GM10248 (cell line): ENCODE measurements around the gene MATN4.

Source experiments
- CTCF ChIA-PET: fragments of 300-600 bp; sonication (Branson Sonifier 250); formaldehyde crosslinking; extraction: SDS; loops from one replicate; lab custom pipeline; 2021; ENCODE audit warnings: antibody characterized with exemption; lab: Yijun Ruan, JAX
- POLR2A ChIA-PET: fragments of 350-650 bp; sonication (Branson Sonifier 250); formaldehyde crosslinking; extraction: SDS; loops from one replicate; lab custom pipeline; 2020; ENCODE audit warnings: antibody characterized with exemption; lab: Yijun Ruan, JAX
- DNase-seq: peaks from one replicate; pipeline ENCODE4 v3.0.0; 2012; ENCODE audit errors: extremely low spot score
- CTCF ChIP-seq: IDR thresholded peaks from 2 replicates; pipeline ENCODE4 v1.5.1; 2012; ENCODE audit warnings: mild to moderate bottlenecking, low read depth; ENCODE audit errors: extremely low read depth, missing control alignments, control extremely low read depth

The MATN4 gene

GRCh38 chr20:45341579-45341938 lies 33.5 kb upstream of the MATN4 start:
- DNase-seq = no peak
- no peak for TF ChIP-seq CTCF
- CTCF ChIA-PET = interaction anchor here (0.7 to 1.4 kb wide), 3 partner anchors 9 to 429 kb away, joined by 3 to 5 read pairs (median 4); no protein-coding TSS in a partner anchor
- POLR2A ChIA-PET = no interaction called here

GRCh38 chr20:45340951-45341350 lies 32.9 kb upstream of the MATN4 start:
- TF ChIP-seq CTCF = no peak
- no peak for DNase-seq
- CTCF ChIA-PET = interaction anchor here (0.7 to 1.4 kb wide), 3 partner anchors 22 to 430 kb away, joined by 3 to 5 read pairs (median 4); partner anchors contain the start of gene SYS1
- POLR2A ChIA-PET = no interaction called here

GRCh38 chr20:45340236-45340847 lies 32.2 kb upstream of the MATN4 start:
- no peak for TF ChIP-seq CTCF
- DNase-seq = no peak
- CTCF ChIA-PET = interaction anchor here (1.2 to 1.4 kb wide), 3 partner anchors 19 to 33 kb away, joined by 3 to 7 read pairs (median 4); partner anchors contain the start of gene SYS1
- POLR2A ChIA-PET = no interaction called here

GRCh38 chr20:45339799-45340198 lies 31.7 kb upstream of the MATN4 start:
- POLR2A ChIA-PET = no interaction called here
- CTCF ChIA-PET = interaction anchor here (1.2 to 1.4 kb wide), 3 partner anchors 20 to 34 kb away, joined by 3 to 7 read pairs (median 4); partner anchors contain the start of gene SYS1
- no peak for DNase-seq
- TF ChIP-seq CTCF = no peak

- POLR2A ChIA-PET = no interaction called here
- CTCF ChIA-PET = interaction anchor here (1.1 kb wide), 1 partner anchor 24 kb away, joined by 3 read pairs; the partner anchor contains the start of gene SYS1
- DNase-seq = no peak
- TF ChIP-seq CTCF = no peak
These were observed 31.0 kb upstream of the MATN4 start for GRCh38 chr20:45339084-45339483.

- POLR2A ChIA-PET = no interaction called here
- TF ChIP-seq CTCF = no peak
- no peak for DNase-seq
- CTCF ChIA-PET = interaction anchor here (1.1 to 1.7 kb wide), 2 partner anchors 25 to 44 kb away, joined by 3 to 4 read pairs; partner anchors contain the start of gene SYS1
These were observed 30.3 kb upstream of the MATN4 start for GRCh38 chr20:45338121-45339030.
